Brain pericyte (primary cell): ENCODE data around the gene FARSA.
"Not testable (repeated sequence)": the region's sequence is repeated elsewhere in the genome, so short reads cannot be mapped to it uniquely, and the experiment has no call there.

Source experiments
- DNase-seq: peaks from one replicate; pipeline ENCODE4 v3.0.0-alpha.2; 2012; ENCODE audit warnings: low read depth, low spot score

FARSA gene

DNA sequence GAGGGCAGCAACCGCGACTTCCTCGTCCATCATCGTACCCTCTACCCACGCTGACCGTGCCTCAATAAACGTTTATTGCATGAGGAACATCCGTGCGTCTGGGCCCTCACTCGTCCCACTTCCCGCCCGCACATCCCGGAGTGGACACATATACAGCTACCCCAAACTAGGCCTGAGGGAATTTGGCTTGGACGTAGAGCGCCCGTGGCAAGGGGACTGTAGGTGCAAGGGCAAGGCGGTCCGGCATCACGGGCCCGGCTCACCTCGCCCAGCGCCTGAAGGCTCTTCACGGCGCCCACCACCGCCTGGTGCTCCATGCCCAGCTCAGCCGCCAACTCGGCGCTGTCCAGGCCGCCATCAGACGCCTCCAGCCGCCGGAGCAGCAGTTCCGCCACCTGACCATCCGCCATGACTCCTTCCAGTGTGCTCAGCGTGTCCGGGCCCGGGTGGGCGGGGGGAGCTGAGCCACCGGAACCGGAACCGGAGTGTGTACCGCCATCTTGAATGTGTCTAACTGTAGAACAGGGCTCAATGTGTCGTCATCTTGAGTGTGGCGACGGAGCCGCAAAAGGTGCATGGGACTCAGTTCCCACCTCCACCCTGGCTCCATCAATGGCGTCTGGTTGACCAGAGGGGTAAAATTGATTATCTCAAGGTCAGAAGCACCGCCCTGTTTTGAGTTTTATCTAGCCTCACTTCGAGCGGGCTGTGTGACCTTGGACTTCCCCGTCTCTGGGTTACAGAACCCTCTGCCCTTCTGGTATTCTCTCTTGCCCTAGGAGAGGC lies at the start of gene FARSA:
TSS of gene FARSA (minus strand) at position 425 of the 786 bp plus-strand sequence. CDS start at position 410, 15 bp downstream.
- DNase-seq, result no peak

DNA sequence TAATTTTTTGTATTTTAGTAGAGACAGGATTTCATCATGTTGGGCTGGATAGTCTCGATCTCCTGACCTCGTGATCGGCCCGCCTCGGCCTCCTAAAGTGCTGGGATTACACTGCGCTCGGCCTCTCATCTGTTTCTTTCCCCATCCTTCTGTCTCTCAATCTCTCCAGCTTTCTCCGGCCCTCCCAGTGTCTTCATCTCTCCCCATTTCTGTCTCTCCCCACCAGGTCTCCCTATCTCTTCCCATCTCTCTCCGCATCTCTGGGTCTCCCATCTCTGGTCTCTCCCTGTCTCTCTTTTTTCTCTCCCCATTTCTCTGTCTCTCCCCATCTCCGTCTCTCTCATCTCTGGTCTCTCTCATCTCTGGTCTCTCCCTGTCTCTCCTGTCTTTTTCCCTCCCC lies 49.6 kb upstream of the FARSA start:
- DNase-seq, result no peak

DNA sequence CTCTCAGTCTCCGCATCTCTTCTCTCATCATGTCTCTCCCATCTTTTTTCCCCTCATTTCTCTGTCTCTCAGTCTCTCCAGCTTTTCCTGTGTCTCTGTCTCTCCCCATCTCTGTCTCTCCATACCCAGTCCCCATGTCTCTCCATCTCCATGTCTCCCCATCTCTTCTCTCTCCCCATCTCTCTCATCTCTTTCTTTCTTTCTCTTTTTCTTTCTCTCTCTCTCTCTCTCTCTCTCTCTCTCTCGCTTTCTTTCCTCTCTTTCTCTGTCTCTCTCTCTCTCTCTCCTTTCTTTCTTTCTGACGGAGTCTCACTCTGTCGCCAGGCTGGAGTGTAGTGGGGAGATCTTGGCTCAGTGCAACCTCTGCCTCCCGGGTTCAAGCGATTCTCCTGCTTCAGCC lies 49.1 kb upstream of the FARSA start:
- no peak for DNase-seq

DNA sequence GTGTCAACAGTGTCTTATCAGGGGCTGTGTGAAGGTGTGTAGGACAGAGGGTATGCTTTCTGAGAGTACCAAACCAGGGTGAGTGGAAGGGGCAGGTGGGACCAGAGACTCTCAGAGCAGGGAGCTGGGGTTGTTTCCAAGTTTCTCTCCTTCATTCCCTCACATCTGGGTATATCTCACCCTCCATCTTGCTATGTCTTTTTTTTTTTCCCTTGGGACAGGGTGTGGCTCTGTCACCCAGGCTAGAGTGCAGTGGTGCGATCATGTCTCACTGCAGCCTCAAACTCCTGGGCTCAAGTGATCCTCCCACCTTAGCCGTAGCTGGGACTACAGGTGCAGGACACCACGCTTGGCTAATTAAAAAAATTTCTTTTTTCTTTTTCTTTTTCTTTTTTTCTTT lies 46.5 kb upstream of the FARSA start:
- no peak for DNase-seq

DNA sequence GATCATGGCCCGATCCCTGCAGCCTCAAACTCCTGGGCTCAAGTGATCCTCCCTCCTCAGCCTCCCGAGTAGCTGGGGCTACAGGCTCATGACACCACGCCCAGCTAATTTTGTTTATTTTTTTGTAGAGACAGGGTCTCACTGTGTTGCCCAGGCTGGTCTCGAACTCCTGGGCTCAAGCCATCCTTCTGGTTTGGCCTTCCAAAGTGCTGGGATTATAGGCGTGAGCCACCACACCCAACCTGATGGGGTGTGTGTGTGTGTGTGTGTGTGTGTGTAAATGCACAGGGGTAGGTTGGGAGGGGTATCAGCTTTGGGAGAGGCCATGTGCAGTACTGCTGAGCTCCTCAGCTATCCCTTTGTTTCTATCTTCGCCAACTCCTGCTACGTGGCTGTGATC lies 42.6 kb upstream of the FARSA start:
- DNase-seq, result not testable (repeated sequence)

DNA sequence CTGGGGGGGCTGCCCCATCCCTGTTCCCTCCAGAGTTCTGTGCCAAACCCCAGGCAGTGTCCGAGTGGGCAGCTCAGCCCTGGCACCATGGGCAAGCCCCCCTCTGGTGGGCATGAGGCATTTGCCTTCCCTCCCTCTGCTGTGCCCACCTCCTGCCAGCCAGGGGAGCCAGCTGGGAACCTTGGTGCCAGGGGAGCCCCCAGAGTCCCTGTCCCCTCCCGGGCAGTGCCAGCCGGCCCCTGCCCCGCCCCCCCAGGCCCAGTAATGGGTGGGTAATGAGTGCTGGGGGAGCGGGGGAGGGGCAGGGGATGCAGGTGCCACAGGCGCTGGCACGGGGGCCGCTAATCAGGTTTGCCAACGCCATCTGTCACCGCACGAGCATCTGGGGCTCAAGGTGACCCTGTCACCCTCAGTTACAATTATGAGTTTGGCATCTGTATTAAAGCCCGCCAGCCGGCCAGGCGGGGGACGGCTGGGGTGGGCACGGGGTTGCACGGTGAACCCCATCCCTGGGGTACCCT lies 41.8 kb upstream of the FARSA start:
- DNase-seq, result no peak

DNA sequence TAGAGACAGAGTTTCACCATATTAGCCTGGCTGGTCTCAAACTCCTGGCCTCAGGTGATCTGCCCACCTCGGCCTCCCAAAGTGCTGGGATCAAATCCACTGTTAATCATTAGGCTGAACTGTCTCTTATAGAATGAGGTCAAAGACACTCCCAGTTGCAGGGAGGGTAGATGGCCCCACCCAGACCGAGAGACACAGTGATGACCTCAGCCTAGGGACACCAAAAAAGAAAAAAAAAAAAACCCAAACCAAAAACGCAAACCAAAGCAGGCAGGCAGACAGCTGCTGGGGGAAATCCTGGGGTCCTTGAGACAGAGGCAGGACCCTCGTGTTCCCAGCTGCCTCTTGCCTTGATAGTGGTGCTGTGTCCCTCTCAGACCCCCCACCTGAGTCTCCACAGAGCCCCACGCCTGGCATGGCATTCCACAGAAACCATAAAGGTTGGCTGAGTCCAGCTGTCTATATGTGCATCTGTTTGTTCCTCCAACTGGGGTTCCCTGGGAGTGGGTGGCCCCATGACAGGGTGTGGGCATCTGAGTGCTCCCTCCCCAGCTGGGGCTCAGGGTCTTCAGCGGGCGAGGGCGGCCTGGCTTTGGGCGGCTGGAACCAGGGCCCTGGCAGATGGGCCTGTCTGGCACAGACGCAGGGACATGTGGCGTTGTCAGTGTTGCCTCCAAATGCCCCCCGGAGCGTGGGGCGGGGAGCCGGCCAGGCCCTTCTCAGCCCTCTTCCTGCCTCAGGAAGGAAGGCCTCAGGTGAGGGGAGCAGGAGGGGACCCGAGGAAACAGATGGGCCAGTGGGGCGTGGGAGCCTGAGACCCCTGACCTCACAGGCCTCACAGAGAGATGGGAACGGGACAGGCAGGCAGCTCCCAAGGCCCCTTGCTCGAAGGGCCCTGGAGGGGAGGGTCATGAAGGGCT lies 41.0 kb upstream of the FARSA start:
- DNase-seq, result no peak

DNA sequence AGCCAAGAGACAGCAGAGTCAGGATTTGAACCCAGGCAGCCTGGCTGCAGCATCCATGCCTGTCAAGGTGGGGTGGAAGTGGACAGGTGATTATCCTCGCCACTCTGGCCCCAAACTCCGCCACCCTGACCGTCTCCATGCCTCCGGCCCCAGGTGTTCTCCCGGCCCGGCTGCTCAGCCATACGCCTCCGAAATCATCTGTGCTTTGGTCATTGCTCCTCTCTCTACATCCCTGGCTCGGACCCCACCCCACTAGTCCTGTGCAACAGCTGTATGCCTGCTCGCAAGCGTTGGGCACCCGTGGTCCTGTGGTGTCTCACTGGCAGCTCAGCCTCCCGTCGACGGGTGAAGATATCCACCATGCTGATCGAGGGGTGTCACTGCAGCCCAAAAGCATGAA lies 39.7 kb upstream of the FARSA start:
- DNase-seq, result no peak

DNA sequence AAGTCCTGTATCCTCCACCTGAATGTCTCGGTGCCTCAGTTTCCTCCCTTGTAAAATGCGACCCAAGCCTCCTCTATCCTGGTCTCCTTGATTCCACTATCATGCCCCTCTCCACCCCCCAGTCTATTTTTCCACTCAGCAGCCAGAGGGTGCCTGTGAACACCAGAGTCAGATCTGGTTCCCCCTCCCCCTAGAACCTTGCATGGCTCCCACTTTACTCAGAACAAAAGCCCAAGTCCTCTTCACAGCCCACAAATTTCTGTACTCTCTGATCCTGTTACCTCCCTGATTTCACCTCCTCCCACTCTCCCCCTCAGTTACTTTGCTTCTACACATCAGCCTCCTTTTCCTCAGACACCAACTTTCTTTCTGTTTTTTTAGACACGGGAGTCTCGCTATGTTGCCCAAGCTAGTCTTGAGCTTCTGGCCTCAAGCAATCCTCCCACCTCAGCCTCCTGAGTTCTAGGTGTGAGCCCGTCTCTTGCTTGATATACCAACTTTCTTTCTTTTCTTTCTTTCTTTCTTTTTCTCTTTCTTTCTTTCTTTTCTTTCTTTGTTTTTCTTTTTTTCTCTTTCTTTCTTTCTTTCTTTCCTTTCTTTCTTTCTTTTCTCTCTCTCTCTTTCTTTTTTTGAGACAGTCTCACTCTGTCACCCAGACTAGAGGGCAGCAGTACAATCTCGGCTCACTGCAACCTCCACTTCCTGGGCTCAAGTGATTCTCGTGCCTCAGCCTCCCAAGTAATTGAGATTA lies 36.7 kb upstream of the FARSA start:
- no peak for DNase-seq

DNA sequence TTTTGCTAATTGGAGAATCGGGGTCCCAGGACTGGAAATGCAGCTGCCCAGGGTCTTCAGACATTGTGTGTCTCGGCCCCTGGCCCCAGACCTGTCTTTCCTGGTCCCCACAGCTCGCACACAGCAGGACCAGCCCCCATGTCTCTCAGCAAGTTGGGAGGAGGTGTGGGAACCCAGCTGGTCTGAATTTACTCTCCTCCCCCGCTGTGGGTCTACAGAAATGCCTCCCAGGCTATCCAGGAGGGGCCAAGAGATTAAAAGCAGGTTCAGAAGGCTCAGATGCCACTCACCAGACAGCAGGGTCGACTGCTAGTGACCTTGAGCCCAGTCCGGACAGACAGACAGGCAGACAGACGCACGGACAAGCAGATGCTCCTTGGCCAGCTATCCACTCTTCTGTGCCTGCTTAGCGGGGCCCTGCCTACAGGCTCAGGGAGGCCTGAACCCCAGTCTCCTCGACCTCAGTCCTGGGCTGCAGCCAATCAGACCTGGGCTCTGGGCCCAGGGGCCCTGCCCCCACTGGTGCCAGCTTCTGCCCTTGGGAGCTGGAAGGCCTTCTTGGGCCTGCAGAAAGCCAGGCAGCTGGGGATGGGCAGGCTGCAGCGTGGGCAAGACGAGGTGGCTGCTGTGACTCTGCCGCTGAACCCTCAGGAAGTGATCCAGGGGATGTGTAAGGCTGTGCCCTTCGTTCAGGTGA lies 35.9 kb upstream of the FARSA start, which contains the start of gene DAND5:
TSS of gene DAND5 (plus strand) at position 285 of the 697 bp plus-strand sequence. CDS start at position 370, 85 bp downstream.
- no peak for DNase-seq

DNA sequence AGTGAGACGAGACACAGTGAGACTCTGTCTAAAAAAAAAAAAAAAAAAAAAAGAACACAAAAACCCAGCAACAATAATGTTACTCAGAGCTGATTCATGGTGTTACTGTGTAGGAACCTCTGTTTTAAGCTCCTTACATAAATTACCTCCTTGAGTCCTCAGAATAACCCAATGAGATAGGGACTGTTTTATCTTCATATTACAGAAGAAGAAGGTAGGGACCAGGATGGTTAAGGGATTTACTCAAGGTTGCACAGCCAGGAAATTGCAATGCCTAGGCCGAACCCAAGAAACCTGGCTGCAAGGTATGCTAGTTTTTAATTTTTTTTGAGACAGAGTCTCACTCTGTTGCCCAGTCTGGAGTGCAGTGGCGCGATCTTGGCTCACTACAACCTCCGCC lies 34.4 kb upstream of the FARSA start:
- no peak for DNase-seq

DNA sequence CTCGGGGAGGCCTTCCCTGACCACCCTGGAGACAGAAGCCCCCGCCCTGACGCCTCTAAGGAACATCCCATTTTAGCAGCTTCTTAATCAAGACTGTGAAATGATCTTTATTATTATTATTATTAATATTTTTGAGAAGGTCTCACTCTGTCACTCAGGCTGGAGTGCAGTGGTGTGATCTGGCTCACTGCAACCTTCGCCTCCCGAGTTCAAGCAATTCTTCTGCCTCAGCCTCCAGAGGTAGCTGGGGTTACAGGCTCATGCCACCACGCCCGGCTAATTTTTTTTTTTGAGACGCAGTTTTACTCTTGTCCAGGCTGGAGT lies 32.3 kb upstream of the FARSA start:
- no peak for DNase-seq

DNA sequence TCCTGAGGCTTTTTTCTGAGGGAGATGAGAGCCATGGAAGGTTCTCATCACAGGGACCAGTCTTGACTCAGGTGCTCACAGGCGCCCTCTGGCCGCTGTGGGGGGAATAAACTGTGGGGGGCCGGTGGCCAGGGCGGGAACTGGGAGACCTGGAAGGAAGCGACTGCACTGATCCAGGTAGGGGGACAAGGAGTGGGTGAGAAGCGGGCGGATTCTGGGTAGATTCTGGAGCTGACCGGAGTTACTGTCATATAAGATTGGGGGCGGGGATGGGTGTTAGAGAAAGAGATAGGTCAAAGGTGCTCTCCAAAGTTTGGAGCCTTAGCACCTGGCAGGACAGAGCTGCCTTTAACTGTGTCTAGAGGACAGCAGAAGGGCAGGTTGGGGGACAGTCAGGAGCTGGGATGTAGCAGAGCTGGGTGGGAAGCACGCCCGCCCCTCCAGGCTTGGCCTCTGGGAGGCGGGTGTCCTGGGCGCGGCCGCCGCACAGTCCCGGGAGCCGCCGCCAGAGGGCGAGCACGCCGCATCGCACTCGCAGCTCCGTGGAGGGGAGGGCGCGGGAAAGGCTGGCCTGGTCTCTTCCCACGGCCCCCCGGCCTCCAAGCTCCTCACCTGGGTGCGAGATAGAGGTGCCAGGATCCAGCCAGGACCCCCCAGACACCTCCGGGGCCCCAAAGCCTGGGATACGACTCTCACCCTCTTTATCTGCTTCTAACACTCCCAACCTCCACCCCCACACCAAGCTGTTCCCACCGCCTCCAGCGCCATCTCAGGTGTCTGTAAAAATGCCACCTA lies 31.7 kb upstream of the FARSA start:
- DNase-seq, result no peak

DNA sequence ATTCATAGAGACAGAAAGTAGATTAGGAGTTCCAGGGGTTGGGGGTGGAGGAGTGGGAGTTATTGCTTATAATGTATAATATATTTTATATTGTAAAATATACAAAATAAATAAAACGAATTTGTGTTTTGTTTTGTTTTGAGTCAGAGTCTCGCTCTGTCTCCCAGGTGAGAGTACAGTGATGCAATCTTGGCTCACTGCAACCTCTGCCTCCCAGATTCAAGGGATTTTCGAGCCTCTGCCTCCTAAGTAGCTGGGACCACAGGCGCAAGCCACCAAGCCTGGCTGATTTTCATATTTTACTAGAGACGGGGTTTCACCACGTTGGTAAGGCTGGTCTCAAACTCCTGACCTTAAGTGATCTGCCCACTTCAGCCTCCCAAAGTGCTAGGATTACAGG lies 26.0 kb upstream of the FARSA start:
- no peak for DNase-seq

DNA sequence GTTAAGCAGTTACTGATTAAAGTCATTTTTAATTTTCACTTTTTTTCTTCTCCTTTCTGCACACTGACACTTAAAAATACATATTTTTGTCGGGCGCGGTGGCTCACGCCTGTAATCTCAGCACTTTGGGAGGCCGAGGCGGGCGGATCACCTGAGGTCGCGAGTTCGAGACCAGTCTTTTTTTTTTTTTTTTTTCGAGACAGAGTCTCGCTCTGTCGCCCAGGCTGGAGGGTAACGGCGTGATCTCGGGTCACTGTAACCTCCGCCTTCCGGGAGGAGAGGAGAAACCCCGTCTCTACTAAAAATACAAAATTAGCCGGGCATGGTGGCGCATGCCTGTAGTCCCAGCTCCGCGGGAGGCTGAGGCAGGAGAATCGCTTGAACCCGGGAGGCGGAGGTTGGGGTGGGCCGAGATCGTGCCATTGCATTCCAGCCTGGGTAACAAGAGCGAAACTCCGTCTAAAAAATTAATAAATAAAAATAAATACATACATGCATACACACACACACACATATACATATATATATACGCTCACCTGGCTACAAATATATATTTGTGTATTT lies 24.0 kb upstream of the FARSA start:
- not testable (repeated sequence) for DNase-seq

DNA sequence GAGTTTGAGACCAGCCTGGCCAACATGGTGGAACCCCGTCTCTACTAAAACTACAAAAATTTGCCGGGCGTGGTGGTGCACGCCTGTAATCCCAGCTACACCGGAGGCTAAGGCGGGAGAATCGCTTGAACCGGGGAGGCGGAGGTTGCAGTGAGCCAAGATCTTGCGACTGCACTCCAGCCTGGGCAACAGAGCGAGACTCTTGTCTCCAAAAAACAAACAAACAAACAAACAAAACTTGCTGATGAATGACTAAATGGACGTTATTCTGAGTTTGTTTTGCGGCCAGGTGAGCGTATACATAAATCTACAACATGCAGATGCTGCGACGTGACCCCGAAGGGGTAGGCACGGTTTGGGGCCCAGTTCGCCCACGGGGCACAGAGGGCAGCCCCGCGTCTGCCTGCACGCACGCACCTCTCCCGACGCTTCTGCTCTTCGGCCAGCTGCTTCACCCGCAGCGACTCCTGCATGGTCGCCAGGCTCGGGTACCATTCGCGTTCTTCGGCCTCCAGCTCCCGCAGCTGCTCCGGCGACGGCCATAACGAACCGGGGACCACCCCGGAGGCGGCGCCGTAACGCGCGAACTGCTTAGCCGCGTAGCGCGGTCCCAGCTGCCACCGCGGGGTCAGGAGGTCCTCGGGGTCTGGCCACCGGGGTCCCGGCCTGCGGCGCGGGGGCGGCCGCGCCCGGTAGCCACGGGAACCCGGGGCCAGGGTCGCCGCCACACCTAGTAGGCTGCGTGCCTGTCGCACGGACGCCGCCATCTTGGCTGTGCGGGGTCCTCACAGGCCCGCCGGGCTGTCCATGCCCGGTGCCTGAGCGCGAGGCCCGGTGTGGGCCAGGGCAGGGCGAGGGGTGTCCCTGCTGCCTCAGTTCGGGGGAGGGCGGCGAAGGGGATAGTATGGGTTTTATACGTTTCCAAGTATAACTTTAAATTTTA lies 23.2 kb upstream of the FARSA start, which contains the start of gene GADD45GIP1:
TSS of gene GADD45GIP1 (minus strand) at position 778 of the 943 bp plus-strand sequence. CDS start at position 767, 11 bp downstream.
- DNase-seq, result no peak

DNA sequence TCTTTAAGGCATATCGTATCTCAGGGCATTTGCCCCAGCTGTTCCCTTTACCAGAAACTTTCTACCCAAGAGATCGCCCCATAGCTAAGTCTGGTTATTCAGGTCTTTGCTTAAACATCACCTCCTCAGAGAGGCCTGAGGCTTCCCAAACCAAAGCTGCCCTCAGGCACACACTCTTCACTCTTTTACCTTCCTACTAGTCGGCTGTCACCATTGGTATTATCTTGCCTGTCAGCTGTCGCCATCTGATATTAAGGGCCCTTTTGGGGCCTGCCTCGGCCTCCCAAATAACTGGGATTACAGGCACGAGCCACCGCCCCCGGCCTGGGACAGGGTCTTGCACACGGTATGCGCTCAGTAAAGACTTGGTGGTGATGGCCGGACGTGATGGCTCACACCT lies 22.5 kb upstream of the FARSA start:
- DNase-seq, result no peak

DNA sequence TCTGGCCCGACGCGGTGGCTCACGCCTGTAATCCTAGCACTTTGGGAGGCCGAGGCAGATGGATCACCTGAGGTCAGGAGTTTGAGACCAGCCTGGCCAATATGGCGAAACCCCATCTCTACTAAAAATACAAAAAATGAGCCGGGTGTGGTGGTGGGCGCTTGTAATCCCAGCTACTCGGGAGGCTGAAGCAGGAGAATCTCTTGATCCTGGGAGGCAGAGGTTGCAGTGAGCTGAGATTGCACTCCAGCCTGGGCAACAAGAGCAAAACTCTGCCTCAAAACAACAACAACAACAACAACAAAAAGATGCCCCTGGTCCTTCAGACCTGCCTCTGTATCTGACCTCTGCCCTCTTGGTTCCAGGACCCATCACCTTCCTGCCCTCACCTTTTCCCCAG lies 22.1 kb upstream of the FARSA start:
- DNase-seq, result not testable (repeated sequence)

DNA sequence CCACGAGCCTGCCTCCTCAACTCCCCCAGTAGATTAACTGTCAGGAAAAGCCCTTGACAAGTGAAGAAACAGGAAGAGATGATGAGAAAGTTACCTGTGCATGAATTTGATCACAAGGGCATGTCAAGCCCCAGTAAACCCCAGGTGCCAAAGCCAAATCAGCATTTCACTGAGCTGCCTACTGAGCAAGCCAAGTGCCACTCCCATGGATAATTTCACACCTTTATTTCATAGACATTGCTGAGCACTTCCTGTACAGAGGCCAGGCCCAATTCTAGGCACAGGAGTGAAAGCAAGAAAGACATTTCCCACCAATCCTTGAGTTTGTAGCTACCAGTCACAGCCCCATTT lies 21.1 kb upstream of the FARSA start:
- DNase-seq, result no peak
